Measurements from ENCODE around the gene IFIT3. TPM values are rescaled to one million over a fixed set of nuclear protein-coding genes. Genes with fewer than 3 reads are reported as not detected.

Gene IFIT3
- total RNA-seq, 1 donor from 2014 or later: 3.2 TPM

- POLR2A ChIA-PET: no interaction called here
- Mint-ChIP-seq H3K4me3 (no peak overlapping the region), H3K36me3 (ENCODE audit: low read depth) (peaks cover 28% of the 10 kb centered on the region), H3K27ac (no peak overlapping the region), H3K4me1 (peaks cover 33% of the 10 kb centered on the region), H3K27me3 (no peaks in the 10 kb centered on the region), H3K9me3 (no peaks in the 10 kb centered on the region)
- intact Hi-C loops (cut with micrococcal nuclease): no loop called here
- CTCF ChIA-PET: no interaction called here
- ATAC-seq (ENCODE audit: low read depth): no peak
- TF ChIP-seq, protein P1, sequence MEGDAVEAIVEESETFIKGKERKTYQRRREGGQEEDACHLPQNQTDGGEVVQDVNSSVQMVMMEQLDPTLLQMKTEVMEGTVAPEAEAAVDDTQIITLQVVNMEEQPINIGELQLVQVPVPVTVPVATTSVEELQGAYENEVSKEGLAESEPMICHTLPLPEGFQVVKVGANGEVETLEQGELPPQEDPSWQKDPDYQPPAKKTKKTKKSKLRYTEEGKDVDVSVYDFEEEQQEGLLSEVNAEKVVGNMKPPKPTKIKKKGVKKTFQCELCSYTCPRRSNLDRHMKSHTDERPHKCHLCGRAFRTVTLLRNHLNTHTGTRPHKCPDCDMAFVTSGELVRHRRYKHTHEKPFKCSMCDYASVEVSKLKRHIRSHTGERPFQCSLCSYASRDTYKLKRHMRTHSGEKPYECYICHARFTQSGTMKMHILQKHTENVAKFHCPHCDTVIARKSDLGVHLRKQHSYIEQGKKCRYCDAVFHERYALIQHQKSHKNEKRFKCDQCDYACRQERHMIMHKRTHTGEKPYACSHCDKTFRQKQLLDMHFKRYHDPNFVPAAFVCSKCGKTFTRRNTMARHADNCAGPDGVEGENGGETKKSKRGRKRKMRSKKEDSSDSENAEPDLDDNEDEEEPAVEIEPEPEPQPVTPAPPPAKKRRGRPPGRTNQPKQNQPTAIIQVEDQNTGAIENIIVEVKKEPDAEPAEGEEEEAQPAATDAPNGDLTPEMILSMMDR (IDR thresholded peaks at IDR 0.05): no peak
- DNase-seq: no peak
Observed at GRCh38 chr10:89336241-89336640, 8.4 kb downstream of the IFIT3 start.

GRCh38 chr10:89337484-89337883 is 9.7 kb downstream of the IFIT3 start:
- peaks cover 28% of the 10 kb centered on the region for H3K36me3 Mint-ChIP-seq (ENCODE audit: low read depth)
- no peak overlapping the region for H3K4me3 Mint-ChIP-seq
- POLR2A ChIA-PET: no interaction called here

GRCh38 chr10:89338713-89339112 is 10.9 kb downstream of the IFIT3 start:
- no peak overlapping the region for H3K27ac Mint-ChIP-seq
- peaks cover 9% of the 10 kb centered on the region for H3K4me1 Mint-ChIP-seq
- intact Hi-C loops (cut with micrococcal nuclease): no loop called here
- ChIA-PET CTCF (no interaction called here), POLR2A (no interaction called here)
- DNase-seq: no peak
- no peak overlapping the region for H3K4me3 Mint-ChIP-seq
- TF ChIP-seq, protein P1 (IDR thresholded peaks at IDR 0.05): no peak
- H3K9me3 Mint-ChIP-seq: no peaks in the 10 kb centered on the region
- H3K27me3 Mint-ChIP-seq: no peaks in the 10 kb centered on the region
- peaks cover 28% of the 10 kb centered on the region for H3K36me3 Mint-ChIP-seq (ENCODE audit: low read depth)
- ATAC-seq (ENCODE audit: low read depth): no peak

More at GRCh38 chr10:89337484-89337883, 9.7 kb downstream of the IFIT3 start:
- no peaks in the 10 kb centered on the region for H3K9me3 Mint-ChIP-seq
- TF ChIP-seq, protein P1 (IDR thresholded peaks at IDR 0.05): no peak
- CTCF ChIA-PET: no interaction called here
- H3K4me1 Mint-ChIP-seq: peaks cover 21% of the 10 kb centered on the region
- intact Hi-C loops (cut with micrococcal nuclease): no loop called here
- no peak overlapping the region for H3K27ac Mint-ChIP-seq
- DNase-seq (no peak), ATAC-seq (ENCODE audit: low read depth) (no peak)
- H3K27me3 Mint-ChIP-seq: no peaks in the 10 kb centered on the region

GRCh38 chr10:89339875-89340274 is 12.1 kb downstream of the IFIT3 start:
- H3K9me3 Mint-ChIP-seq: no peaks in the 10 kb centered on the region
- POLR2A ChIA-PET: interaction anchor here (0.5 kb wide), 1 partner anchor 71 kb away, joined by 3 read pairs; no protein-coding TSS in a partner anchor
- H3K27me3 Mint-ChIP-seq: no peaks in the 10 kb centered on the region

DNA sequence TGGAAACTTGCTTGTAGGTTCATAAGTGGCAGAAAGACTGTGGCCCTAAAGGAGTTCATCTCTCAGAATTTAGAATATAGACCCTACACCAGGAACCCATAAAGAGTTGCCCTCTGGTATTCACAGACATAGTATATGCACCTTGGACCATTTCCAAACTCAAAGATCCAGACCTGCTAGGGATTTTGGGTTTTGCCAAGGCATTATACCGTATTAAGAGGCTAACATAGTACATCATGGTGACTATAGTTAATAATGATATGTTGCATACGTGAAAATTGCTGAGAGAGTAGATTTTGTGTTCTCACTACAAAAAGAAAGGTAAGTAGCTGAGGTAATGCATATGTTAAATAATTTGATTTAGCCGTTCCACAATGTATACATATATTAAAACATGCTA is 13.9 kb downstream of the IFIT3 start:
- ChIA-PET POLR2A (no interaction called here), CTCF (no interaction called here)
- ATAC-seq (ENCODE audit: low read depth) (no peak), DNase-seq (no peak)
- intact Hi-C loops (cut with micrococcal nuclease): no loop called here
- Mint-ChIP-seq H3K27me3 (no peaks in the 10 kb centered on the region), H3K4me1 (no peaks in the 10 kb centered on the region), H3K4me3 (no peak overlapping the region), H3K27ac (no peak overlapping the region), H3K36me3 (ENCODE audit: low read depth) (peaks cover 28% of the 10 kb centered on the region), H3K9me3 (no peaks in the 10 kb centered on the region)
- TF ChIP-seq, protein P1 (IDR thresholded peaks at IDR 0.05): no peak

More at GRCh38 chr10:89339875-89340274, 12.1 kb downstream of the IFIT3 start:
- no peak for ATAC-seq (ENCODE audit: low read depth)
- Mint-ChIP-seq H3K4me3 (no peak overlapping the region), H3K4me1 (peaks cover 3% of the 10 kb centered on the region), H3K36me3 (ENCODE audit: low read depth) (peaks cover 28% of the 10 kb centered on the region), H3K27ac (no peak overlapping the region)
- CTCF ChIA-PET: no interaction called here
- no peak for DNase-seq
- intact Hi-C loops (cut with micrococcal nuclease): no loop called here
- TF ChIP-seq, protein P1 (IDR thresholded peaks at IDR 0.05): no peak
